GM23338 (cell line): ENCODE measurements around the gene SCGB3A2.

ENCODE experiments used
- CREB1 ChIP-seq: fragments of 250-450 bp; sonication (Bioruptor Pico); IDR thresholded peaks from 2 replicates; pipeline ENCODE4 v1.5.0; 2020; ENCODE audit warnings: low read depth, mild to moderate bottlenecking, moderate library complexity
- CTCF ChIP-seq, 2 experiments: fragments of 200-600 bp in 1 of 2; sonication (generic) in 1 of 2; conservative IDR thresholded peaks; 2 replicates each; pipeline versions ENCODE4 v1.5.1 to v1.6.1; 2016 to 2017; ENCODE audit warnings: antibody characterized with exemption in 2 of 2, low read depth in 2 of 2, mild to moderate bottlenecking in 2 of 2, moderate library complexity in 1 of 2
- ETS1 ChIP-seq: IDR thresholded peaks from 2 replicates; pipeline ENCODE4 v1.6.1; 2016; ENCODE audit warnings: antibody characterized with exemption
- EZH2 ChIP-seq: fragments of 200-600 bp; sonication (generic); IDR thresholded peaks from one replicate; pipeline ENCODE4 v1.8.0; 2017; ENCODE audit warnings: antibody characterized with exemption, mild to moderate bottlenecking, low read depth; ENCODE audit not compliant: unreplicated experiment
- EZH2phosphoT487 ChIP-seq: fragments of 200-600 bp; sonication (generic); IDR thresholded peaks from one replicate; pipeline ENCODE4 v1.8.1; 2018; ENCODE audit warnings: antibody characterized with exemption; ENCODE audit not compliant: unreplicated experiment
- JUNB ChIP-seq: IDR thresholded peaks from one replicate; pipeline ENCODE4 v1.6.1; 2016; ENCODE audit warnings: antibody characterized with exemption; ENCODE audit not compliant: unreplicated experiment
- NANOG ChIP-seq: IDR thresholded peaks from 2 replicates; pipeline ENCODE4 v1.6.1; 2016; ENCODE audit warnings: antibody characterized with exemption, borderline replicate concordance
- POLR2AphosphoS5 ChIP-seq: IDR thresholded peaks from 2 replicates; pipeline ENCODE4 v1.6.1; 2016; ENCODE audit warnings: antibody characterized with exemption, low read depth
- STAT1 ChIP-seq: IDR thresholded peaks from one replicate; pipeline ENCODE4 v1.6.1; 2016; ENCODE audit warnings: antibody characterized with exemption; ENCODE audit not compliant: unreplicated experiment
- ZNF114 ChIP-seq: fragments of 250-450 bp; sonication (Bioruptor Pico); IDR thresholded peaks from 2 replicates; pipeline ENCODE4 v1.5.0; 2020; ENCODE audit warnings: mild to moderate bottlenecking, moderate library complexity
- ZNF331 ChIP-seq: fragments of 250-450 bp; sonication (Bioruptor Pico); IDR thresholded peaks from 2 replicates; pipeline ENCODE4 v1.5.0; 2020; ENCODE audit warnings: low read depth, mild to moderate bottlenecking, moderate library complexity
- TF ChIP-seq, protein P1 (sequence below): IDR thresholded peaks from one replicate; pipeline ENCODE4 v1.6.1; 2018; ENCODE audit warnings: antibody characterized with exemption; ENCODE audit not compliant: unreplicated experiment
- TF ChIP-seq, protein P2 (sequence below): fragments of 250-450 bp; sonication (Bioruptor Pico); IDR thresholded peaks from 2 replicates; pipeline ENCODE4 v1.5.0; 2020; ENCODE audit warnings: mild to moderate bottlenecking, moderate library complexity

DNA sequence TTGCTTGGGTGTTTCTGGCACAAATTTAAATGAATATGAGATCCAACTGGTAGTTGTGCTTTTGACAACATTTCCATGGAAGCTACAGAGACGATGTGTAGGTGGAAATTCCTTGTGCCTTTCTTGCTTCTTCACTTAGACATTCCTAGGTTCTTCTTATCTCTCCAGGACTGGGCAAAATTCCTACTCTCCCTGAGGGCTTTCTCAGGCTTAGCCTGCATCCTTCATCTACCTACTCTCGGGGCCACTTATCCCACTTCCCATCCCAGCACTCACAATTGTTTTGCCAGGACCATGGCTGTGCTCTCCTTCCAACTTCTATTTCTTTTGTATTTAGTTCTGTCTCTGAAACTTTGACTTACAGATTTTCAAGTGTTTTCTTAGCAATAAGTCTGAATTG, 29.3 kb upstream of the SCGB3A2 start:
- no peak for TF ChIP-seq CTCF (conservative IDR thresholded peaks at IDR 0.05; ENCODE audit: low read depth in 2 of 2)
- TF ChIP-seq EZH2, result no peak
- TF ChIP-seq, protein P1, sequence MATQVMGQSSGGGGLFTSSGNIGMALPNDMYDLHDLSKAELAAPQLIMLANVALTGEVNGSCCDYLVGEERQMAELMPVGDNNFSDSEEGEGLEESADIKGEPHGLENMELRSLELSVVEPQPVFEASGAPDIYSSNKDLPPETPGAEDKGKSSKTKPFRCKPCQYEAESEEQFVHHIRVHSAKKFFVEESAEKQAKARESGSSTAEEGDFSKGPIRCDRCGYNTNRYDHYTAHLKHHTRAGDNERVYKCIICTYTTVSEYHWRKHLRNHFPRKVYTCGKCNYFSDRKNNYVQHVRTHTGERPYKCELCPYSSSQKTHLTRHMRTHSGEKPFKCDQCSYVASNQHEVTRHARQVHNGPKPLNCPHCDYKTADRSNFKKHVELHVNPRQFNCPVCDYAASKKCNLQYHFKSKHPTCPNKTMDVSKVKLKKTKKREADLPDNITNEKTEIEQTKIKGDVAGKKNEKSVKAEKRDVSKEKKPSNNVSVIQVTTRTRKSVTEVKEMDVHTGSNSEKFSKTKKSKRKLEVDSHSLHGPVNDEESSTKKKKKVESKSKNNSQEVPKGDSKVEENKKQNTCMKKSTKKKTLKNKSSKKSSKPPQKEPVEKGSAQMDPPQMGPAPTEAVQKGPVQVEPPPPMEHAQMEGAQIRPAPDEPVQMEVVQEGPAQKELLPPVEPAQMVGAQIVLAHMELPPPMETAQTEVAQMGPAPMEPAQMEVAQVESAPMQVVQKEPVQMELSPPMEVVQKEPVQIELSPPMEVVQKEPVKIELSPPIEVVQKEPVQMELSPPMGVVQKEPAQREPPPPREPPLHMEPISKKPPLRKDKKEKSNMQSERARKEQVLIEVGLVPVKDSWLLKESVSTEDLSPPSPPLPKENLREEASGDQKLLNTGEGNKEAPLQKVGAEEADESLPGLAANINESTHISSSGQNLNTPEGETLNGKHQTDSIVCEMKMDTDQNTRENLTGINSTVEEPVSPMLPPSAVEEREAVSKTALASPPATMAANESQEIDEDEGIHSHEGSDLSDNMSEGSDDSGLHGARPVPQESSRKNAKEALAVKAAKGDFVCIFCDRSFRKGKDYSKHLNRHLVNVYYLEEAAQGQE, result no peak
- no peak for TF ChIP-seq POLR2AphosphoS5
- TF ChIP-seq EZH2phosphoT487, result no peak
- TF ChIP-seq STAT1, result no peak
- TF ChIP-seq CREB1 (CRISPR knock-in tag), result no peak
- TF ChIP-seq ETS1, result no peak
- no peak for TF ChIP-seq ZNF331 (CRISPR knock-in tag)
- TF ChIP-seq NANOG, result no peak
- TF ChIP-seq JUNB, result no peak
- TF ChIP-seq, protein P2, sequence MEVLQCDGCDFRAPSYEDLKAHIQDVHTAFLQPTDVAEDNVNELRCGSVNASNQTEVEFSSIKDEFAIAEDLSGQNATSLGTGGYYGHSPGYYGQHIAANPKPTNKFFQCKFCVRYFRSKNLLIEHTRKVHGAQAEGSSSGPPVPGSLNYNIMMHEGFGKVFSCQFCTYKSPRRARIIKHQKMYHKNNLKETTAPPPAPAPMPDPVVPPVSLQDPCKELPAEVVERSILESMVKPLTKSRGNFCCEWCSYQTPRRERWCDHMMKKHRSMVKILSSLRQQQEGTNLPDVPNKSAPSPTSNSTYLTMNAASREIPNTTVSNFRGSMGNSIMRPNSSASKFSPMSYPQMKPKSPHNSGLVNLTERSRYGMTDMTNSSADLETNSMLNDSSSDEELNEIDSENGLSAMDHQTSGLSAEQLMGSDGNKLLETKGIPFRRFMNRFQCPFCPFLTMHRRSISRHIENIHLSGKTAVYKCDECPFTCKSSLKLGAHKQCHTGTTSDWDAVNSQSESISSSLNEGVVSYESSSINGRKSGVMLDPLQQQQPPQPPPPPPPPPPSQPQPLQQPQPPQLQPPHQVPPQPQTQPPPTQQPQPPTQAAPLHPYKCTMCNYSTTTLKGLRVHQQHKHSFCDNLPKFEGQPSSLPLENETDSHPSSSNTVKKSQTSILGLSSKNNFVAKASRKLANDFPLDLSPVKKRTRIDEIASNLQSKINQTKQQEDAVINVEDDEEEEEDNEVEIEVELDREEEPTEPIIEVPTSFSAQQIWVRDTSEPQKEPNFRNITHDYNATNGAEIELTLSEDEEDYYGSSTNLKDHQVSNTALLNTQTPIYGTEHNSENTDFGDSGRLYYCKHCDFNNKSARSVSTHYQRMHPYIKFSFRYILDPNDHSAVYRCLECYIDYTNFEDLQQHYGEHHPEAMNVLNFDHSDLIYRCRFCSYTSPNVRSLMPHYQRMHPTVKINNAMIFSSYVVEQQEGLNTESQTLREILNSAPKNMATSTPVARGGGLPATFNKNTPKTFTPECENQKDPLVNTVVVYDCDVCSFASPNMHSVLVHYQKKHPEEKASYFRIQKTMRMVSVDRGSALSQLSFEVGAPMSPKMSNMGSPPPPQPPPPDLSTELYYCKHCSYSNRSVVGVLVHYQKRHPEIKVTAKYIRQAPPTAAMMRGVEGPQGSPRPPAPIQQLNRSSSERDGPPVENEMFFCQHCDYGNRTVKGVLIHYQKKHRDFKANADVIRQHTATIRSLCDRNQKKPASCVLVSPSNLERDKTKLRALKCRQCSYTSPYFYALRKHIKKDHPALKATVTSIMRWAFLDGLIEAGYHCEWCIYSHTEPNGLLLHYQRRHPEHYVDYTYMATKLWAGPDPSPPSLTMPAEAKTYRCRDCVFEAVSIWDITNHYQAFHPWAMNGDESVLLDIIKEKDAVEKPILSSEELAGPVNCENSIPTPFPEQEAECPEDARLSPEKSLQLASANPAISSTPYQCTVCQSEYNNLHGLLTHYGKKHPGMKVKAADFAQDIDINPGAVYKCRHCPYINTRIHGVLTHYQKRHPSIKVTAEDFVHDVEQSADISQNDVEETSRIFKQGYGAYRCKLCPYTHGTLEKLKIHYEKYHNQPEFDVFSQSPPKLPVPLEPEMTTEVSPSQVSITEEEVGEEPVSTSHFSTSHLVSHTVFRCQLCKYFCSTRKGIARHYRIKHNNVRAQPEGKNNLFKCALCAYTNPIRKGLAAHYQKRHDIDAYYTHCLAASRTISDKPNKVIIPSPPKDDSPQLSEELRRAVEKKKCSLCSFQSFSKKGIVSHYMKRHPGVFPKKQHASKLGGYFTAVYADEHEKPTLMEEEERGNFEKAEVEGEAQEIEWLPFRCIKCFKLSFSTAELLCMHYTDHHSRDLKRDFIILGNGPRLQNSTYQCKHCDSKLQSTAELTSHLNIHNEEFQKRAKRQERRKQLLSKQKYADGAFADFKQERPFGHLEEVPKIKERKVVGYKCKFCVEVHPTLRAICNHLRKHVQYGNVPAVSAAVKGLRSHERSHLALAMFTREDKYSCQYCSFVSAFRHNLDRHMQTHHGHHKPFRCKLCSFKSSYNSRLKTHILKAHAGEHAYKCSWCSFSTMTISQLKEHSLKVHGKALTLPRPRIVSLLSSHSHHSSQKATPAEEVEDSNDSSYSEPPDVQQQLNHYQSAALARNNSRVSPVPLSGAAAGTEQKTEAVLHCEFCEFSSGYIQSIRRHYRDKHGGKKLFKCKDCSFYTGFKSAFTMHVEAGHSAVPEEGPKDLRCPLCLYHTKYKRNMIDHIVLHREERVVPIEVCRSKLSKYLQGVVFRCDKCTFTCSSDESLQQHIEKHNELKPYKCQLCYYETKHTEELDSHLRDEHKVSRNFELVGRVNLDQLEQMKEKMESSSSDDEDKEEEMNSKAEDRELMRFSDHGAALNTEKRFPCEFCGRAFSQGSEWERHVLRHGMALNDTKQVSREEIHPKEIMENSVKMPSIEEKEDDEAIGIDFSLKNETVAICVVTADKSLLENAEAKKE (CRISPR knock-in tag), result no peak
- TF ChIP-seq ZNF114 (CRISPR knock-in tag), result no peak
